GM21447 (cell line): ENCODE measurements around the gene KBTBD8.

Source experiments
- ATAC-seq: cut with Tn5 transposase; IDR thresholded peaks from one replicate; pipeline ENCODE4 v1.9.1; 2021; ENCODE audit not compliant: unreplicated experiment

Gene KBTBD8

GRCh38 chr3:66997560-66998112, 471 bp upstream of the KBTBD8 start:
- no peak for ATAC-seq

GRCh38 chr3:66998904-66999235, 763 bp downstream of the KBTBD8 start:
- ATAC-seq: no peak

DNA sequence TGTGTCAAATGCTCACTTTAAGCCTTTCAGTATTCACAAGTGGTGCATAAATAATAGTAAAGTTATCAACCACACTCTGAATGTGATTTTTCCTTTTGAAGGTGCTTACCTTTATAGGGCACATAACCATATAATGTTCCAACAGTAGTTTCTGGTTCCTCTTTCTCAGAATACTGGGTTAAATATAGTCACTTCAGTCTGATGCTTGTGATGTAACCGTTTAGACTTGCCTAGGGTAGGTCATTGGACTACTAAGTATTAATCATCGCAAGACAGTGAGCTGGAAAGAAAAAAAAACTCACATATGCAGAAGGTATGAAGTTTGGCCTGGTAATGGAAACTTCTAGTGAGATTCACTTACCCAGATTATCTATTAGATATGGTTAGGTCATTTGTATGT, 1.9 kb downstream of the KBTBD8 start:
- ATAC-seq: peak; percentile 52

GRCh38 chr3:67001086-67001861, 3.2 kb downstream of the KBTBD8 start:
- ATAC-seq: no peak

DNA sequence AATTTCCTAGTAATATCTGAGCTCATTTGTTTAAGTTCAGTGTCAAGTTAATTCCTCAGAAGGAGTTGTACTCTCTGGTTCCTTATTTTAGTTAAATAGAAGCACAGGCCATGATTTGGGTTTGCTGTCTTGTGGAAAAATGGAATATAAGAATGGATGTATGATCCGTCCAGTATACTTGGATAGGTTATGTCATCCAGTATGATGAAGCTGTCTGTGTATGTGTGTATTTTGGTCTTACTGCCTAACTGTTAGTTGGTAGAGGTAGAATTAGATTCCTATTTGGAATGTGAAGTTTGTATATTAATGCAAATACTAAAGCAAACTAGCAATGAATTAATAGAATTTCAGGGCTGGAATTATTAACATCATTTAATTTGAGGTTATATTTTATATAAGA, 7.9 kb downstream of the KBTBD8 start:
- no peak for ATAC-seq

DNA sequence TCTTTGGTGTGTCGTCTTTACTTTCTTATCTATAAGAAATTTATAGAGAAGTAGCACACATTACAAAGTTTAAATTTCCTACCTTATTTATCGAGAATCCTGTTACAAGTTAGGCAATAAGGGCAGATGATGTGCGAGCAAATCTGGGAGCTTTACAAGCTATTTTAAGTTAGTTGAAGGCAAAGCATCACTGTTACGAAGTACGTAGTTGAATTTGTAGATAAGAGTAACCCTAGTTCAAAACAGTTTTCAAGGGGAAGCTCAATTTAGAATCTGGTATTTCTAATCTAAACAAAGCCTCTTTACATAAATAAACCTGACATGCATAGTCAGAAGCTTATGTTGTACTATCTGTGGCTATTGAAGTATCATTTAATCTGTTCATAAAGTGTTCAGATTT, 8.4 kb downstream of the KBTBD8 start:
- no peak for ATAC-seq

- no peak for ATAC-seq
Observed at GRCh38 chr3:67008388-67008787, 10.3 kb downstream of the KBTBD8 start.

- no peak for ATAC-seq
Observed at GRCh38 chr3:67009716-67010115, 11.6 kb downstream of the KBTBD8 start.

DNA sequence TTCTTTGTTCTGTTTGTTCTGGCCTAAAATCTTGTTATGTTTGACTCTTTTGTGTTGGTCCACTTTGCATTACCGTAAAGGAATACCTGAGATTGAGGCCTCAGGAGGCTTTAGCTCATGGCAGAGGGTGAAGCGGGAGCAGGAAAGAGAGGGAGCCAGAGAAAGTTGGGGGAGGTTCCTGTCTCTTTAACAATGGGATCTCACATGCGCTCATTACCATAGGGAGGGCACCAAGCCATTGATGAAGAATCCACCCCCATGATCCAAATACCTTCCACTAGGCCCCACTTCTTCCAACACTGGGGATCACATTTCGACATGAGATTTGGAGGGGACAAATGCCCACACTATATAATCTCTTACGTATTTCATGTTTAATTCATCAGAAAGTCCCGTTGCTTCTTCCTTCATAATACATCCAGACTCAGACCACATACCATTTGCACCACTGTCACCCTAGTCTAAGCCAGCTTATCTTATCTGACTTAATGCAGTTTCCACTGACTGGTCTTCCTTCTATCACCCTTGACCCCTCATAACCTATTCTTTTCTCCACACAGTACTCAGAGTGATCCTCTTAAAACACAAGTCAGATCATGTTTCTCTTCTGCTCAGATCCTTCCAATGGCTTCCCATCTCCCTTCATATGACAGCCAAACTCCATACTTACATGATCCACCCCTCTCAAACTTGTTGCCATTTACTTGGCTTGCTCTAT, 13.5 kb downstream of the KBTBD8 start:
- no peak for ATAC-seq

- ATAC-seq: no peak
Observed at GRCh38 chr3:67012564-67012963, 14.5 kb downstream of the KBTBD8 start.

DNA sequence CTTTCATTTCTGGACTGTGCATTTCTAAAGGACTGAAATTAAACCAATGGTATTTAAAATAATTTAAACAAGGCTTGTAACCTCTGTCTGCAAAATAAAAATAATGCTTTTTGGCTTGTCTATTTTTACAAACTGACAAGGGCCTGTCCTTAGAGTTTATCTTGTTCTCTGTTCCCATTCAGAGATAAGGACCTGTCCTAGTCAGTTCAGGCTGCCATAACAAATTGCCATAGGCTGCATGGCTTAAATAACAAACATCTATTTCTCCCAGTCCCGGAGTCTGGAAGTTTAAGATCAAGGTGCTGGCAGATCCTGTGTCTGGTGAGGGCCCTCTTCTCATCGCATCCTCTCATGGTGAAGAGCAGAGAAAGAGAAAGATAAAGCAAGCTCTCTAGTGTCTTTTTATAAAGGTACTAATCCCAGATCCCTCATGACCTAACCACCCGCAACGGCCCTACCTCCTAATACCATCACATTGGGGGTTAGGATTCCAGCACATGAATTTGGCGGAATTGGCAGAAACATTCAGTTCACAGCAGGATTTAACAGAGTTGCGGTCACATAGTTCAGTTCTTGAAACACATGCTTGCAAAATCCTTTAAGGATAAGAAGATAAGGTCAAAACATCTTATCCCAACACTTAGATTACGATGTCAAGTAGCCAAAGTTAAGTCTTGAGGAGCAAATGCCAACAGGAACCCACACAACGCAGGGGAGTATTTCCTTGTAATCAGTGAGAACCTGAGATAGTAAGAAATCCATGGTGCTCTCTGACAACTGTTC, 17.8 kb downstream of the KBTBD8 start:
- no peak for ATAC-seq

DNA sequence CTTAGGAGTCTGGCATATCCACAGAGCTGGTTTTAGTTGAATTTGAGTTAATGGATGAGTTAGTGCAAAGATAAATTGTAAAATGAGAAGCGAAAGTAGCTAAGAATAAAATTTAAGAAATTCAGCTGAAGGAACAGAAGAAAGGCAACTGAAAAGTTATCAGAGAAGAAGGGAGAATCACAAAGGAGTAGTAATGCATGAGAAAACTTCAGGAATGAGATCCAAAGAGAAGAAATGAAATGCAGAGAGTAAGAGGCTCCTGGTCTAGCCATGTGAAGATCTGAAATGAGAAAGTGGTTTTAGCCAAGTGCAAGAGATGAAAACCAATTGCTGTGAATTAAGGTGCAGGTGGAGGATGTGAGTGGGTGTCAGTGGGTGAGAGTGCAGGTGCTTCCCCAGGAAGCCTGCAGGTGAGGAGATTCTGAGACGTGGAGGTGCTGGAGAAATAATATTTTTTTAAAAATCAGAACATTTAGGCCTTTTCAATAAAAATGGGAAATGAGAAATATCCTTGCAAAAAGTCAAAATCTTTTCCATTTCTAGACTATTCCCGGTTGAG, 18.5 kb downstream of the KBTBD8 start:
- peak; percentile 52 for ATAC-seq

- ATAC-seq: peak; percentile 21
Observed at GRCh38 chr3:67017211-67017610, 19.1 kb downstream of the KBTBD8 start.

- ATAC-seq: no peak
Observed at GRCh38 chr3:67018105-67018788, 20.1 kb downstream of the KBTBD8 start.

GRCh38 chr3:67018789-67019526, 20.9 kb downstream of the KBTBD8 start:
- ATAC-seq: peak; percentile 37

- no peak for ATAC-seq
Observed at GRCh38 chr3:67028001-67028784, 30.1 kb downstream of the KBTBD8 start.

- ATAC-seq: peak; percentile 84
Observed at GRCh38 chr3:67030785-67031740, 33.0 kb downstream of the KBTBD8 start.

DNA sequence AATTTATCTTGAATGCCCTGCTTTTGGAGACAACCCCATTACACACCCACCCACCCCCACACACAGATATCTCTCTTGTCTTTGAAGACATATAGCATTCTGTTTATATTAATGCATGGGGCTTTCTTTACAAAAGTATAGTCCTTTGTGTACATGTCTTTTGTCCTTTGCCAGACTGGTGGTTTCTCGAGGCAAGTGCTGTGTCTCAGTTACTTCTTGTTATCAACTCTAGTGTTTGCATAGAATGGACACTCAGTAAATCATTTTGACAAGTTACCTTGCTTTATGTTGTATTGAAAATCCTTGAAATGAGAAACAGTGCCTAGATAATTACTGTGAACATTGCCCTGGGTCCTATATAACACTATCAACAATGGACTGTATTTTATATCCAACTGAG, 33.9 kb downstream of the KBTBD8 start:
- no peak for ATAC-seq
